HG03135 (cell line): ENCODE results near the gene LAMA2.
"Not testable (repeated sequence)": the region's sequence is repeated elsewhere in the genome, so short reads cannot be mapped to it uniquely, and the experiment has no call there.

Experiments
- ATAC-seq: cut with Tn5 transposase; IDR thresholded peaks from one replicate; pipeline ENCODE4 v1.9.1; 2021; ENCODE audit warnings: mild to moderate bottlenecking, moderate library complexity; ENCODE audit not compliant: unreplicated experiment

The LAMA2 gene

GRCh38 chr6:129113637-129114036 lies 230.7 kb downstream of the LAMA2 start:
- no peak for ATAC-seq

GRCh38 chr6:129114636-129115391 lies 231.9 kb downstream of the LAMA2 start:
- ATAC-seq, result no peak

- no peak for ATAC-seq
Measured at GRCh38 chr6:129115471-129115870, 232.5 kb downstream of the LAMA2 start.

DNA sequence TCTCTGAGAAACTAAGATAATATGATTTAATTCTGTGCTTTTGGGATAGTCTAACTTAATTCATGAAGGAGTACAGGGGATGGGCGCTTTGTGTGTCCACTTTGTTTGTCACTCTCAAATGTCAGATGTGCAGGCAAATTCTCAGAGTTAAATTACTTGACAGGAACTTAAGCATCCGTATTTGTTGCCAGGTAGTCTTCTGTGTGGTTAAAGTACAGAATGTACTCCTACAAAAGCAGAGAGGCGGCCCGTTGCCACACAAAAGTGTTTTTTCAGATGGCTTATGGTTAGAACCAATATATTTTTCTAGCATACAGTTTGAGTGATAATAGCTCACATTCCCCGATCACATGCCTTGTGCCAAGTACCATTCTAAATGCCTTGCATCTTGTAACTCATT lies 234.4 kb downstream of the LAMA2 start:
- ATAC-seq, result no peak

DNA sequence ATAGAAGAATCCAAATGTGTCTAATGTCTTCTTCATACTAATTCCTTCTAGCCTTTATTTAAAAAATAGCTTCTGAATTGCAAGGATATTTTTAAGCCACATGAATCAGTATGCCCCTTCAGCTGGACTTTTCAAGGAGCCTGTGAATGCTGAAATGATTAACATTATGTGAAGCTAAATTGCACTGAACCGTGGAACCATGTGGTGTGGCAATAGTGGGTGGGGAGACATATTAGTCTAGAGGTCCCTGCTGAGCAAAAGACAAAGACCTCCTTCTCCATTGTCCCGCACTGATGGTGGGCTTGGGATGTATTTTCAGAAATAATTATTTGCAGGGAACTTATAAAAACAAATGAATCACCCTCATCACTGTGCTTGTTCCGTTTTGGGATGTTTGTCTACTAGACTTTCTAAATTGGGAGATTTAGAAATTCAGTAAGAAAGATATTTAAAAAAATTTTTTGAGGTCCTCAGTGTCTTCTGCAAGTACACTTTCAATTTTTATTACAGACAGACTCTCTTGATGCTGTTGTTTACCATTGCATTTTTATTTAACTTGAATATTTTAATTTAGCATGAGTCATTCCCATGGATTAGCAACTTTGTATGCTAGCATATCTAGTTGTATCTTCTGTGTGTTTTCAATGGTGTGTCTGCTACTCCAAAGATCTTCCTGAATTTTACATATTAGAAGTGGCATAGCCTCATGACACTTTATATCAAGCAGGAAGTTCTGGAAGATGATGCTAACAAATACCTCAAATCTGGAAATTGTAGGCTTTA lies 238.1 kb downstream of the LAMA2 start:
- no peak for ATAC-seq

DNA sequence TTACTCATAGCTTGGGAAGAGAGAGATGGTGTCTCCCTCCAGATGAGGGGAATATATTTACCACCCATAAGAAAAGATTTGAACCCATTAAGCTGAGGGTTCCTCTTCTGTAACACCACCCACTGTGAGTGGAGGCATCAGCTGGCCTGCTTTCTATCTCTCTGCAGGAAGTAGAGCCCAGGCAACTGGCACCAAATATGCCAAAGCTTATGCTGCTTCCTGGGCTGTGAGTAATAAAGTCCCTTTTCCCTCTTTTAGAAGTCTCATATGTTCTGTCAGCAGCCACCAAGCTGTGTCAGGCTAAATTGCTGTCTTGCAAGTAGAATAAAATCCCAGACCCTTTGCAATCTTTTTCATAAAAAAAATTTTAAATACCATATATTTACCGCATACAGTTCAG lies 241.4 kb downstream of the LAMA2 start:
- ATAC-seq, result no peak

GRCh38 chr6:129130106-129130505 lies 247.2 kb downstream of the LAMA2 start:
- ATAC-seq, result no peak

DNA sequence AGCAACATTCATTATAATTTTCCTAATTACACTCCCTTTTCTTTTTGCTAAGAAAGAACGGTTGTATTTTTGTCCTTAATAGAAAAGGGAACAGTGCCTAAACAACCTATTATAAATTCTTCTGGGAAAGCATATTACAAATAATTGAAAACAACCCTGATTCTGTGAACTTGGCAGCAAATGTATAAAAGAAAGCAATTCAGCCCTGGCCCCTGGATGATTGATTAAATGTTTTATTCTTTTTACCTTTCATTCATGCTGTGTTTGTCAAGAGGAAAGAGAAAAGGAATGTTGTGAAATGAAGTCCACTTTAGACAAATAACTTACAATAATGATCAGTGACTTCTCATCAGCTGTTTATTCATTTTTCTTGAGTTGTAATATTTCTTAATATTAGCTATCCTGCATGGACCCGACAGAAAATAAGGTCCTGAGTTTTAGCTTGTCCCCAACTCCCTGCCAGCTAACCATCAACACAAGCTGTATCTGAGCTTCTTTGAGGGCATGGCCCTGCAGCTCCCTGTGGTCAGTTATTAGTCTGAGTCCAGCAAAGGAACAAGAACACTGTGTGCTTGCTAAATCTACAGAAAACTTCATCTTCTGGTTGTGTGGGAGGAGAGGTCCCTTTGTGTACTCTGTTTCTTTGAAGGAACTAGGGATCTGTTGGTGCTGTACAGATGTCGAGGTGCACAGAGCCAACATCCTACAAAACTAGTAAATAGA lies 248.2 kb downstream of the LAMA2 start:
- ATAC-seq, result no peak

DNA sequence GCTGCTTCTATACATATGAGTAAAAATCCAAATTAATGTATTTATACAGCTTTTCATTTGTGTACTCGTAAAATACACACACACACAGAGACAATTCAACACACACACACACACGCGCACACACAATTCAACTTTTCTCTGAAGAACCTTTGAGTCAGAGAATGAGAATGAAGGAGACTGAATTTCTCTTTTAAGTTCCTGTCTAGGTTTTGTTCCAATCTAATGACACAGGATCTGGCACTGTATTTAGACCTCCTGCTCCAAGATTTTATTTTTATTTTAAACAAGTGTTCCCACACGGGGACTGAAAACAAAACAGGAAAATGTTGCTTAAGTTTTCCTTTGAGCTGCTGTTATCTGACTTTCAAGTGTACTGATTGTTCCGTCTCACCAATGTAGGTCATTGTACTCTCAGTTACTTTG lies 250.8 kb downstream of the LAMA2 start:
- ATAC-seq, result no peak

- ATAC-seq, result no peak
Measured at GRCh38 chr6:129134535-129134934, 251.6 kb downstream of the LAMA2 start.

GRCh38 chr6:129135451-129135850 lies 252.5 kb downstream of the LAMA2 start:
- ATAC-seq, result no peak

DNA sequence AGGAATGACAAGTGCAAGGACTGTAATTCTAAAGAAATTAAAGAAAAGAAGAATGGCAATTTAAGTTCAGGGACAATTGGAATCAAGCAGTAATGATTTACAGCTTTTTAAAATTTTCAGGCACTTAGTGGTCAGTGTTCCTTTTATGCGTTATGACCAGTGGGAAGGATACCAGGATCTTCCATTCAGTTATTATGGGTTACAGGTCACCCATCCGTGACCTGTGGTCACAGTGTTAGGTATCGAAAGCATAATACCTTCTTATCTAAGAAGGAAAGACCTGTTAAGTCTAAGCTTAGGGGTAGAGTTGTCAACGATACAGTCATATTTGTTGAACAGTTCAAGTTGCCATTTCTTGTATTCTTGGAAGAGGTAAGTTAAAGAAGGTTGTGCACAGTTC lies 253.8 kb downstream of the LAMA2 start:
- ATAC-seq, result no peak

- no peak for ATAC-seq
Measured at GRCh38 chr6:129138739-129139405, 255.9 kb downstream of the LAMA2 start.

DNA sequence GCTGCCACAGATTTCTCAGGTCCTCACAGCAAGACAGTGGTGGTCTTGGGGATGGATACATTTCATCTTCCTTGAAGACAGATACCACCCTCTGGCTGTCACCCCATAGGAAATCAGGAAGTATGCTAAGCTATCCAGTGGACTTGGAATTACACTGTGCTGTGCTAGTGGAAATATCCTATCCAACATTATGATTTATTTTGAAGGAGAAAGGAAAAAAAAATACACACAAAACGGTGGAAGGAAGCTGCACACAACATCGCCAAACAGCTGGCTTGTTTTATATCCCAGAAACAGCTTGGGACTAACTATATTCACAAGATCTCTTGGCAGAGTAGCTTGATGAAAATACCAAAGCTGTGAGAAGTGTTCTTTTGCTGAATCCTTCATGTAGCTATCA lies 257.6 kb downstream of the LAMA2 start:
- no peak for ATAC-seq

- ATAC-seq, result no peak
Measured at GRCh38 chr6:129141499-129141898, 258.6 kb downstream of the LAMA2 start.

DNA sequence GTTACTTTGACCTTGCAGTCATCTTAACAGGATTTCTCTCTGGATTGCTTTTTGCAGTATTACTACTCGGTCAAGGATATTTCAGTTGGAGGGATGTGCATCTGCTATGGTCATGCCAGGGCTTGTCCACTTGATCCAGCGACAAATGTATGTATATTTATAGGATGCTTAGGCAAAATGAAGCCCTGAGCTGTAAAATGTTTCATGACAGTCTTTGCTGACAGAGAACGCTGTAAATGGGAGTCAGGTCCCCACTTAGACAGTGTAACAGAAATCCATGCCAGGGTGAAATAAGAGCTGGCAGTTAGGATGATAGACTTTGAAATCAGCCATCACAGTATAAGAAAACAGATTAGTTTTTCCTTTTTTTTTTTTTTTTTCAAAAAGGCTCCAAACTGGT lies 264.0 kb downstream of the LAMA2 start:
- ATAC-seq, result no peak

DNA sequence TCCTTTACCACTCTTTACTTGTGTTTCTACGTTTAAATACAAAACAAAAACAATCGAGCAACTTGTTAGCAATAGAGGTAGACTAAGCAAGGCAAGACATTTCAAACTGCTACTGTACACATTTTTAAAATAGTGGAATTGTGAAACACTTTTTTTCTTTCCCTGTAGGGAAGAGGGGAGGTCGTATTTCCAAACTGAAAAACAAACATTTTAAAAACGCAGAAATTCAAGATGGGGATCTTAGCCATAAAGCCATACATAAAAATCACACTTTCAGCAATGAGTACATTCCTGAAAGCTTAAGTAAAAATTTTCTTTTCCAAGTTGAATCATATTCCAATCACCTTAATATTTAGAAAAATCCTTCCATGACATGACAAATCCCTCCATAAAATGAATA lies 267.6 kb downstream of the LAMA2 start:
- ATAC-seq, result no peak

GRCh38 chr6:129153257-129153656 lies 270.3 kb downstream of the LAMA2 start:
- no peak for ATAC-seq

GRCh38 chr6:129159242-129159641 lies 276.3 kb downstream of the LAMA2 start:
- ATAC-seq, result not testable (repeated sequence)

- ATAC-seq, result no peak
Measured at GRCh38 chr6:129162605-129163004, 279.7 kb downstream of the LAMA2 start.

DNA sequence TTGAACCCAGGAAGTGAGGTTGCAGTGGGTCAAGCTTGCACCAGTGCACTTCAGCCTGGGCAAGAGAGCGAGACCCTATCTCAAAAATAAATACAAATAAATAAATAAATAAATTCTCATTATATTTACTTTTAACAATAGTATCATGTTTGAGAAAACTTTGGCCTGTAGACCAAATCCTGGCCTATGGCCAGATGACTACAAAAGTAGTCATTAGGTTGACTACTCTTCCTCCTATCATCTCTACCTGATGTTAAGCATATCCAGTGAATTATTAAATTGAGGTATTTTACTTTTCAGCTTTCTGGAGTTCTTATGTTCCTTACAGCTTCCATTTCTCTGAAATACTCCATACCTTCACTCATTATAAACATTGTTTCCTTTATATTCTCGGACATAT lies 280.6 kb downstream of the LAMA2 start:
- no peak for ATAC-seq
